Measurements from ENCODE around the gene PI4K2B.
"Not testable (repeated sequence)": the region's sequence is repeated elsewhere in the genome, so short reads cannot be mapped to it uniquely, and the experiment has no call there.

PI4K2B gene

DNA sequence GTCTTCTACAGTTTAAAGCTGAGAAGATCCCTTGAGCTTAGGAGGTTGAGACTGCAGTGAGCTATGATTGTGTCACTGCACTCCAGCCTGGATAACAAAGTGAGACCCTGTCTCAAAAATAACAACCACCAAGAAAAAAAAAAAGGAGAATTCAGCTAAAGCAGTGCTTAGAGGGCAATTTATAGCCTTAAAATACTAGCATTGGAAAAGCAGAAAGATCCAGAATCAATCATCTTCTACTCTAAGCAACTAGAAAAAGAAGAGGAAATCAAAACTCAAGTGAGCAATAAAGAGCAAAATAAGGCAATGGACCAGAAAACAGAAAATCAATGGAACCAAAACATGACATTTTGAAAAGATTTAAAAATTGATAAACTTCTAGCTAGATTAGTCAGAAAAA lies 639 bp upstream of the PI4K2B start:
- TF ChIP-seq, protein P1, sequence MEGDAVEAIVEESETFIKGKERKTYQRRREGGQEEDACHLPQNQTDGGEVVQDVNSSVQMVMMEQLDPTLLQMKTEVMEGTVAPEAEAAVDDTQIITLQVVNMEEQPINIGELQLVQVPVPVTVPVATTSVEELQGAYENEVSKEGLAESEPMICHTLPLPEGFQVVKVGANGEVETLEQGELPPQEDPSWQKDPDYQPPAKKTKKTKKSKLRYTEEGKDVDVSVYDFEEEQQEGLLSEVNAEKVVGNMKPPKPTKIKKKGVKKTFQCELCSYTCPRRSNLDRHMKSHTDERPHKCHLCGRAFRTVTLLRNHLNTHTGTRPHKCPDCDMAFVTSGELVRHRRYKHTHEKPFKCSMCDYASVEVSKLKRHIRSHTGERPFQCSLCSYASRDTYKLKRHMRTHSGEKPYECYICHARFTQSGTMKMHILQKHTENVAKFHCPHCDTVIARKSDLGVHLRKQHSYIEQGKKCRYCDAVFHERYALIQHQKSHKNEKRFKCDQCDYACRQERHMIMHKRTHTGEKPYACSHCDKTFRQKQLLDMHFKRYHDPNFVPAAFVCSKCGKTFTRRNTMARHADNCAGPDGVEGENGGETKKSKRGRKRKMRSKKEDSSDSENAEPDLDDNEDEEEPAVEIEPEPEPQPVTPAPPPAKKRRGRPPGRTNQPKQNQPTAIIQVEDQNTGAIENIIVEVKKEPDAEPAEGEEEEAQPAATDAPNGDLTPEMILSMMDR (conservative IDR thresholded peaks at IDR 0.05; ENCODE audit: low read depth, low read length): no peak
- no peak for DNase-seq (ENCODE audit: low read depth)
- H3K4me3 ChIP-seq (ENCODE audit: low read depth, low read length): no peak overlapping the region

DNA sequence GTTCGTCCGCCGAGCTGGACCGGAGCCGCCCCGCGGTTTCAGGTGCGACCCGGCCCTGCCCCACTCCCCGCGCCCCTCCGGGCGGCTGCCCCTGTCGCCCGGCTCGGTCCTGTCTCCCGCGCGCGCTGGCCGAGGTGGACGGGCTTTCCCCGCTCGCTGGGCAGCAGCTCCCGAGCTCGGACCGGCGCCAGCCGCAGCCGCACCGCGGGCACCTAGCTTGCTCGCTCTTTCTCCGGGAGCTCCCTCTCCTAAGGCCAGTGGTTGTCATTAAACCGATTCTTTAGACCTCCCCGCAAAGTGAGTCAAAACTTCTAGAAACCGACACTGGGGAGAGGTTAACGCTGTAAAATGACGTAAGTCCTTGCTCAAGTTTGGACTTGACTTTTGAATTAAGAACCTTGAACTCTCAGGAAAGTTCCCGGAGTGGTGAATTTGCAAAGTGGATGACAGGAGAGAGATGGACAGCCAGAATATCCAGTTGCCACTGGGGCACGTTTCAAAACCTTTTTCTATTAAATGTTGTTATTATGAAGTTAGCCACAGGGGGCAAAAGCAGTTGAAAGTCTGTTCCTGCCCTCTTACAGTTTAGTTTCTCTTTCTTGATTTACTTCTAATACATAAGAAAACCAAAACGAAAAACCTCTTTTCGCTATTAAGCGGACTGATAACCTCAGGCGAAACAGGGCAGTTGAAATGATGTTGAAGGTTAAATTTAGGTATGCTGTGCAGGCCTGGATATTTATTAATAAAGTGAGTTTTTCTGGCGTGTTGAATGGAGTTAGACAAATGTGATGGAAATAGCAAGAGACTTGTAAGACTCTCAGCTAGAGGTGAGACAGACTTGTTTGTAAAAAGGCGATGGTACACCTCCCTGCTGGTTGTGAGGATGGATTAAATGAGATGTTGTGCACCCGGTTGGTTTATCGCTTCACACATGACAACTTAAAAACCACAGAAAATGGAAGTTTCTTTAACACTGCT lies 847 bp downstream of the PI4K2B start:
- TF ChIP-seq, protein P1 (conservative IDR thresholded peaks at IDR 0.05; ENCODE audit: low read depth, low read length): peak; percentile 52
- peak overlapping the region; percentile 99 for H3K4me3 ChIP-seq (ENCODE audit: low read depth, low read length)
- DNase-seq (ENCODE audit: low read depth): peak; percentile 91

DNA sequence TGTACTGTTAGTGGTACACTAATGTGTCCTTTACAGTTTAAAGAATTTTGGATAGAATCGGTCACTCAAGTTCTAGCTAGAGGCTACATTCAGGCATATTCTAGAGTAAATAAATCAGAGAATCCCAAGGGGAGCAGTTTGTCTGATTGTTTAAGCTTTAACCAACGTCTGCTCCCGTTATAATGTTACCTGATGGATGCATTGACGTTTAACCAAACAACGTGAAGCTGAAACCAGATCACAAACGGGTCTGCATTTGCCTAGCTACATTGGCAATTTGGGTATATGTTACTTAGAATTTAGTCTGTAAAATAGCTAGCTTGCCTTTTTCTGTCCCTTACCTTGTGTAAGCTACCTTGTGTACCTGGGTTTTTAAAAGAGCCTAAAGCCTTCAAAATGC lies 1.6 kb downstream of the PI4K2B start:
- no peak for DNase-seq (ENCODE audit: low read depth)
- H3K4me3 ChIP-seq (ENCODE audit: low read depth, low read length): peak overlapping the region; percentile 99
- TF ChIP-seq, protein P1 (conservative IDR thresholded peaks at IDR 0.05; ENCODE audit: low read depth, low read length): no peak

DNA sequence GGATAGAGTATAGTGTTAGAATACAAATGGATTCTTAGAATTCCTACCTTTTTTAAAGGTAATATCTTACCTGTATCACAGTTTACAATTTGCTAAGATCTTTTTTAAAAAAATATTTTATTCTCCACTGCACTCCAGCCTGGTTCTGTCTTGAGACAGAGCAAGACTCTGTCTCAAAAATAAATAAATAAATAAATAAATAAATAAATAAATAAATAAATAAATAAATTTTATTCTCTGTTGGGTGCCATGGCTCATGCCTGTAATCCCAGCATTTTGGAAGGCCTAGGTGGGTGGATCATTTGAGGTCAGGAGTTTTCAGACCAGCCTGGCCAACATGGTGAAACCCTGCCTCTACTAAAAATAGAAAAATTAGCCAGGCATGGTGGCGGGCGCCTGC lies 2.2 kb downstream of the PI4K2B start:
- H3K4me3 ChIP-seq (ENCODE audit: low read depth, low read length); DNase-seq (ENCODE audit: low read depth): not testable (repeated sequence)

DNA sequence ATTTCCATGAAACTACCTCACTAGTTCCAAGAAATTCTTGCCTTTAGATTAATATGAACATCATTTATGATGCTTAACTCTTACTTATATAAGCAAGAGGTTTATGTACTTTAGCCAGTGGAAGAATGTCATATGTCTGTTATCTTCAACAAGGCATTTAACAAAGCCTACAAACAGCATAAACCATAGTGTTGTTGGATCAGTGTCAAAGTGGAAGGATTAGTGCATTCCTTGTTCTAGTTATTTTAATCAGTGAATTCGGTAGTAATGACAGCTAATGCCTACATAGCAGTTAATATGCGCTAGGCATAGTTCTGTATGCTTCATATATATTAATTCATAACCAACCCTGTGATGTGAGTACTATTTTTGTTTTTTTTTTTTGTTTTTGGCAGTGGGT lies 3.1 kb downstream of the PI4K2B start:
- TF ChIP-seq, protein P1 (conservative IDR thresholded peaks at IDR 0.05; ENCODE audit: low read depth, low read length): no peak
- DNase-seq (ENCODE audit: low read depth): no peak
- no peak overlapping the region for H3K4me3 ChIP-seq (ENCODE audit: low read depth, low read length)

DNA sequence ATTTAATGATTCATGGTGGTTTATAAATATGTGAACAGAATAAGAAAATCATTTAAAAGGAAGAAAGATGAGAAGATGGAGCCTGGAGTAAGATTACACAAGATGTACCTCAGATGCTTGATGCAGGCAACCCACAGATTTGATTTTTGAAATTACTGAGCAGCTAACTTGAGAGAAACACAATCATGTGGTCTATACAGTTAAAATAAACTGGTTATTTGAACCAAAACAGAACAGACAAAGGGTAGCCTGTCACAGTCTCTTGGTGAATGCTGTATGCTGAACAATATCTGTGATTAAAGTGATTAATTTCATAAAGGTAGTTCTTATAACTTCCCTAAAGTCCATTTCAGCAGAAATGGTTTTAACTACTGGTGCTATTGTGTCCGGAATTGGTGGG lies 4.2 kb downstream of the PI4K2B start:
- H3K4me3 ChIP-seq (ENCODE audit: low read depth, low read length): no peak overlapping the region
- TF ChIP-seq, protein P1 (conservative IDR thresholded peaks at IDR 0.05; ENCODE audit: low read depth, low read length): no peak
- peak; percentile 8 for DNase-seq (ENCODE audit: low read depth)

DNA sequence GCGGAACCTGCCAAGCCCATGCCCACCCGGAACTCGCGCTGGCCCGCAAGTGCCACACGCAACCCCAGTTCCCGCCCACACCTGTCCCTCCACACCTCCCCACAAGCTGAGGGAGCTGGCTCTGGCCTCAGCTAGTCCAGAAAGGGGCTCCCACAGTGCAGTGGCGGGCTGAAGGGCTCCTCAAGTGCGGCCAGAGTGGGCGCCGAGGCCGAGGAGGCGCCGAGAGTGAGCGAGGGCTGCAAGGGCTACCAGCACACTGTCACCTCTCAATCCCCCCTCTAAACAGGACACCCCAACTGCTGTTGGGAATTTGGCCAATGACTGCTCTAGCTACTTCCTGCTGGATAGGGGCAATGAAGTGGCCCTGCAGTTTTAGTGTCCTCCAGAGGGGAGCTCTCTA lies 5.7 kb downstream of the PI4K2B start:
- not testable (repeated sequence) for H3K4me3 ChIP-seq (ENCODE audit: low read depth, low read length); DNase-seq (ENCODE audit: low read depth)

DNA sequence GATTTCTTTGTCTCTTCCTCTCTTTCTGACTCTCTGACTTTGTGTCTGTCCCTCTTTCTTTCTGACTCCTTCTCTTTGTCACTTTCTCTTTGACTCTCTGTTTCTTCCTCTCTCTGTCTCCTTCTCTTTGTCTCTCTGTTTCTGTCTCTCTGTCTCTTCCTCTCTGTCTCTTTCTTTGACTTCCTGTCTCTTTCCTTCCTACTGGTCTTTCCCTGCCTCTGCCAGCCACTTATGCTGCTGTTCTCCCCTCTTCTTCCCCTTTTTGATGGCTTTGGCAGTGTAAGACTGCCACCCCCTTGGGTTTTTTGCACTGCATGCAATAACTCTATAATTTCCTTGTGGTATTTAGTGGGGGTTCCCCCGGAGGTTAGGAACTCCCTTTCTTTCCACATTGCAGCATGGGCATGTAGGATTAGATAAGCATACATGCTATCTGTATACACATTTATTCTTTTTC lies 6.9 kb downstream of the PI4K2B start:
- DNase-seq (ENCODE audit: low read depth); H3K4me3 ChIP-seq (ENCODE audit: low read depth, low read length): not testable (repeated sequence)

DNA sequence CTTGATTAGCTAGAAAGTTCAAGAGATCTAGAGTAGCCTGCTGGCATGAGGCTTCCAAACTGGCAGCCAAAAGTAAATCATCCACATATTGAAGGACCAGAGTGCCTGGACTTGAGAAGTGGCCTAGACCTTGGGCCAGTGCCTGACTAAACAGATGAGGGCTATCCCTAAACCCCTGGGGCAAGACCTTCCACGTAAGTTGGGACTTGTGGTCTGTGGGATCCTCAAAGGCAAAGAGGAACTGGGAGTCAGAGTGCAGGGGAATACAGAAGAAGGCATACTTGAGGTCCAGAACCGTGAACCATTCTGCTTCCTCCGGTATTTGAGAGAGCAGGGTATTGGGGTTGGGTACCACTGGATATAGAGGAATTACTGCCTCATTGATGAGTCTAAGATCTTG lies 8.4 kb downstream of the PI4K2B start:
- H3K4me3 ChIP-seq (ENCODE audit: low read depth, low read length): not testable (repeated sequence)

More for the DNA sequence above, 8.4 kb downstream of the PI4K2B start:
- DNase-seq (ENCODE audit: low read depth): not testable (repeated sequence)

Measured in choroid plexus epithelial cell (primary cell).